ENCODE data around the gene PPP1R1C.

PPP1R1C gene

DNA sequence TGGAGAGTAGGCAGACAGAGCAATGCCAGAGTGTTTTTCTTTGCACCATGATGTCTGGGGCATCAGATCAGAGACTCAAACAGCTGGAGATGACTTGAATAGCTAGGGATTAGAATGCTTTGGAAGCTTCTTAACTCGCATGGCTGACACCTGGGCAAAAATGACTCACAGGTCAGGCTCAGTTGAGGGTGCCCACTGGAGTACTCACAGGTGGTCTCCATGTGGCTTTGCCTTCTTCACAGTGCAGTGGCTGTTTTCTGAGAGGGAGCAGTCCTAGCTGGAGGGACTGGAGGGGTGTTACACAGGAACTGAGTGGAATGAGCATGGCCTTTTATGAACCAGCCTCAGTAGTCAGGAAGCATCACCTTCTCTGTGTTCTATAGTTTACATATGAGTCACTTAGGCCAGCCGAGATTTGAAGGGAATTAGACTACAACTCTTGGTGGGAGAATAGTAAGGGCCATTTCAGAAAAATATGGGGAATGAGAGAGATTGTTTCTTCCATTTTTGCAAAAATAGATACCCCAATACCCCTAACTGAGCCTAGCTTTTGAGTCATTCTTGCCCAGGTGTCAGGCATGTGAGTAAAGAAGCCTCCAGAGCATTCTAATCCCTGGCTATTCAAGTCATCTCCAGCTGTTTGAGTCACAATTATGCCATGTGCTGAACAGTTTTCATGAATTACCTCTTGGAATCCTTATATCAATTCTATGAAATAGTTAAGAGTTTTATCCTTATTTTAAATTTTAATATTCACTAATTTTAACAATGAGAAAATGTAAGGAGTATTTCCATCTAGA is 7.1 kb upstream of the PPP1R1C start:
- no peak for TF ChIP-seq JUND (IDR thresholded peaks at IDR 0.05; ENCODE audit: low read depth)
- DNase-seq (ENCODE audit: low read depth in 1 of 2, low spot score in 1 of 2), result no peak
- in situ Hi-C loops (cut with HindIII; ENCODE audit: low pct_unique_long_range_greater_than_20kb, low sequenced_read_pairs), result no loop called here

DNA sequence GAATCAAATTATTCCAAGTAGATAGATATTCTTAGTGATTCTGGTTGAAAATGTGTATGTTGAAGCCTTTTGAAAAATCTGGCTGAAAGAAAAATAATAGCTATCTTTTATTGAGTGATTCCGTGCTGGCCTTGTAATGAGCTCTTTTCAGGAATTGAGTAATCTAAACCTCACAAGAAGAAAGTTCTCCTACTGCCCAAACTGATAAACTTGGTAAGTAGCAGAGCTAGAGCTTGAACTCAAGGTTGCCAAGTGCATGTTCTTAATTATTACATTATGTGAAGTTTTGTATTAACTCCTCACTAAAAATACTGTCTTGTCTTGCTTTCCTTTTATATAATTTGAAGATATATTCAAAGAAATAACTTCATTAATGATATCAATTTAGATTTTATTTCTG is 1.6 kb upstream of the PPP1R1C start:
- no peak for TF ChIP-seq JUND (IDR thresholded peaks at IDR 0.05; ENCODE audit: low read depth)
- in situ Hi-C loops (cut with HindIII; ENCODE audit: low pct_unique_long_range_greater_than_20kb, low sequenced_read_pairs), result no loop called here
- DNase-seq (ENCODE audit: low read depth in 1 of 2, low spot score in 1 of 2), result no peak

DNA sequence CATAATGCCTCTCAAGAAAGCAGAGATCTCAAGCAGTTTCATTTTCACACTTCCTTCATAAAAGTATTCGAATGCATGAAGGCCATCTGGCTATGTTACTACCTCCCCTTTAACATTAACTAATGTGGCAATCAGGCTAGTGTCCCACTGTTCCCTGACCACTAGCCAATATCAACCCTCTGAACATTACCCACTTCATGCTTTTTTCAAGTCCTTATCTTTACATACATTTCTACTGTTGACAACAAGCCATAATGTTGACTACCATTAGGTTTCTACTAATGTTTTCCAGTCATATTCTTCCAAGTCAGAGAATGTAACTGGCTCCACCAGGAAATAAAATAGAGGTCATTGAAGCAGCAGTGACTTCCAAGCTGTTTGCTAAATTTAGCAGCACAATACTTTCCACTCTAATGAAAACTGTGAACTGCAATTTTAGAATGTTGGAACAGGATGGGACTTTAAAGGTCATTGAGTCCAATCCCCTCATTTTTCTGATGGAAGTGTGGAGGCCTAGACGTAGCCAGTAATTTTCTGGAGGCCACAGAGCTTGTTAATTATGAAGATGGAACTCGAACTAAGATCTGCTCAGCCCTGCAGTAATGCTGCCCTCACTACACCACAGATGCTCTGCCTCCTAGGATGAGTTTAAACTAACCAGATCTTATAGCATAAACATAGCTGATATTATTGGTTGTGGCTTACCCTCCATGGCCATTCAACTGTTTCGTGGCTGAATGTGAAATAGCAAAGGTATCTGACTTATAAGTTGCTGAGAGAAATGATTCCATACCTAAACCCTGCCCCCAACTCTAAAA is 630 bp upstream of the PPP1R1C start:
- in situ Hi-C loops (cut with HindIII; ENCODE audit: low pct_unique_long_range_greater_than_20kb, low sequenced_read_pairs), result no loop called here
- TF ChIP-seq JUND (IDR thresholded peaks at IDR 0.05; ENCODE audit: low read depth), result no peak

DNA sequence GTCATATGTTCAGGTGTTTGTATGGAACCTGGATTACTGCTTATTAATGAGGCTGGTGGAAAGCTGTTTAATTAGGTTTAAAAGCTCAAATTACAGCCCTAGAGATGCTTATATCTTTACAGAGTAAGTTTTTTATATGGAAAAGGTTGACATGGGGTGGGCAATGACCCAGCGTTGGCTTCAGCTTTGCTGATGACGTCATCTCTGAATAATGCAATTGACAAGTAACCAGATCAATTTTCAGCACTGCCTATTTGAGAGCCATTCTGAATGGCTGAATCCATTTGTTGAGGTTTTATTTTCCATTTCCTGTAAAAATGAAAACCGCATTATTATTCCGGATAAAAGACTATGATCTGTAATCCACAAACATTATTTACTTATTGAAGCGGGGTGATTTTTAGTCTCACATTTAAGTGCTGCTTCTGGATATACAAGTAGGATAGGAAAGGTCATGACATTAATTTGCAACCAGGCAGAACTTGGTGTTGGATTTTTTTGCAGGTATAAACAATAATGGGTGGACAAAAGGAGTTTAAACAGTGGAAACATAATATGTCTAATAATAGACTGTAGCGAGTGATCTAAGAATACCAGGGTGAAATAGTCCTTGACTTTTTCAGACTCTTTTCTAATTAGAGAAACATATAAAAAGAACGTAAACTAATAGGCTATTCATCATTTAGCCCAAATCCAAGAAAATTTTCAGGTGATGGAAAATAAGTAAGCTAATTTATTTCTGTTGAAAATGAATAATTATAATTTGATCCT is 2.7 kb downstream of the PPP1R1C start:
- no peak for DNase-seq (ENCODE audit: low read depth in 1 of 2, low spot score in 1 of 2)
- TF ChIP-seq JUND (IDR thresholded peaks at IDR 0.05; ENCODE audit: low read depth), result no peak
- in situ Hi-C loops (cut with HindIII; ENCODE audit: low pct_unique_long_range_greater_than_20kb, low sequenced_read_pairs), result no loop called here

More for the DNA sequence above, 630 bp upstream of the PPP1R1C start:
- no peak for DNase-seq (ENCODE audit: low read depth in 1 of 2, low spot score in 1 of 2)

DNA sequence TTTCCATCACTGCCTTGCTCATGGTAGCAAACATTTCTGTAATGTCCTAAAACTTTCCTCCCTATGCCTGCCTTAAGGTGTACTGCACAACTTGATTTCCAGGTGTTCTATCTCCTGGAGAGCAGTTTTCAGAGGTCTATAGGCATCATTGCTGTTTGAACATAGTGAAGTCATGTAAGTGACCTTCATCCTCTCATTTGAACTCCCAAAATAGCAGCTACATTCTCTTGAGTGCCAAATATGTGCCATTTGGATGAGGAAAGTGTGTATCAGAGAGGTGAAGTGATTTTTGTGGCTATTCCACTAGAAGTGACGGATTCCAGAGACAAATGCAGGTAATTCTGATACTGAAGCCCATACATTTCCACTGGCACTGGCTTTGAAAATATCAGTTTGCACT is 3.4 kb downstream of the PPP1R1C start:
- TF ChIP-seq JUND (IDR thresholded peaks at IDR 0.05; ENCODE audit: low read depth), result no peak
- DNase-seq (ENCODE audit: low read depth in 1 of 2, low spot score in 1 of 2), result no peak
- in situ Hi-C loops (cut with HindIII; ENCODE audit: low pct_unique_long_range_greater_than_20kb, low sequenced_read_pairs), result no loop called here

DNA sequence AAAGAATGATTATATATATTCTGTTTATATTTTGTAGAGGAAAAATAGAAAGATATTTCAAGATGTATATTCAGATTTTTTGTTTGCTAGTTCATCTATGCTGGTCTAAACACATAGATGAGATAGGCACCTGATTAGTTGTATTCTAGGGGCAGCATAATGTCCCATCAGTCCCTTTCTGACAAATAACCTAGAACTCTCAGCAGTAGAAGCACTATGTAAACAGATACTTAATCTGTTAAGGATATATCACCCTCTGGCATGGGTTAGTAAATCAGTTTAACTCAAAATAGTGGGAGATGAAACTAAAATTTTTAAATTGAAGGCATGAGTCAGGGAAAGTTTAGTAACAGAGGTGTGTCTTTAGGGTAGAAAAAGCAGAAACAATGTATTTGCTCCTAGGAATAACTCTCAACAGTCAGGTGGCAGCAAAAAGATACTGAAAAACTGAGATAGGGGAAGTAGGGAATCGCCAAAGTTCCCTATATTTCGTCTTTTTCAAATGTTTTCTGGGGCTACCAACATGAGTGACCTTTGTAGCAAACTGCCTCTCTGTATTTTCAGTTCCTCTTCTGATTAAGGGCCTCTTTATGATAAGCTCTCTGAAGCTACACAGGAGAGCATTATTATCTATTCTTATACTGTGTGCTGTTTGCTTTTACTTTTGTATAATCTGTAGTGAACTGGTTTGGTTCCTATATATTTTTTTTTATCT is 5.7 kb downstream of the PPP1R1C start:
- DNase-seq (ENCODE audit: low read depth in 1 of 2, low spot score in 1 of 2), result no peak
- in situ Hi-C loops (cut with HindIII; ENCODE audit: low pct_unique_long_range_greater_than_20kb, low sequenced_read_pairs), result no loop called here

DNA sequence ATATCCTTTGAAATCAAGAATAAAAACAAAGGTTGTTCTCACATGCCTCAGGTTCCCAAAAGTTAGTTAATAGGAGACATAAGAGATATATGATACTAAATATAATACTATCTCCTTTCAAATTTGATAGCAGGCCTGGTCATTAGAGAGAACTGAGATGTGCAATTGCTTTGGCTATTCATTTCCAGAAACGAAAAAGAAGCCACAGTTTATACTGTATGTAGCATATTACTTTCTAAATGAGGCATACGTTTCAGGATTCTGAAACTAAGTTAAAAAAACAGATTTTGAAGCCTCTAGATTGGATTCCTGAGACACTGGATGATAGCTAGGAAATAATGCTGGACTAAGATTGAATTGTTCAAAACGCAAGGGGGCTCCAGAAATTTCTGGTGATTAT is 7.1 kb downstream of the PPP1R1C start:
- TF ChIP-seq JUND (IDR thresholded peaks at IDR 0.05; ENCODE audit: low read depth), result no peak
- in situ Hi-C loops (cut with HindIII; ENCODE audit: low pct_unique_long_range_greater_than_20kb, low sequenced_read_pairs), result no loop called here
- DNase-seq (ENCODE audit: low read depth in 1 of 2, low spot score in 1 of 2), result no peak

More for the DNA sequence above, 5.7 kb downstream of the PPP1R1C start:
- no peak for TF ChIP-seq JUND (IDR thresholded peaks at IDR 0.05; ENCODE audit: low read depth)

DNA sequence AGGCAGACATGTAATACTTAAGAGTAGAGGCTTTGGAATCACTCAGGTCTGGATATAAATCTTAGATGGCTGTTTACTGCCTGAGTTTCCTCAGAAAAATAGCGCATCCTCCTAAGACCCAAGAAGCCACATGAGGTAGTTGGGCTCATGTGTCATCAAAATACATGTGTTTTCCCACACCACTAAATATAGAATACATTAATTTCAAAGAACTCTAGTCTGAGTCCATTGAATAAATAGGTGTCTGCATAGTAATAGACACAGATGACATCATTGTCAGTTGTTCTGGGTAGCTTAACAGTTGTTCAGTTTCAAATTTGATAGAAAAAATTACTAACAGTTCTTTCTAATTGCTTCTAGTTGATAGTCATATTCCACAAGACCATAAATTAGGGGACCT is 9.6 kb downstream of the PPP1R1C start:
- in situ Hi-C loops (cut with HindIII; ENCODE audit: low pct_unique_long_range_greater_than_20kb, low sequenced_read_pairs), result no loop called here
- no peak for DNase-seq (ENCODE audit: low read depth in 1 of 2, low spot score in 1 of 2)
- TF ChIP-seq JUND (IDR thresholded peaks at IDR 0.05; ENCODE audit: low read depth), result no peak

DNA sequence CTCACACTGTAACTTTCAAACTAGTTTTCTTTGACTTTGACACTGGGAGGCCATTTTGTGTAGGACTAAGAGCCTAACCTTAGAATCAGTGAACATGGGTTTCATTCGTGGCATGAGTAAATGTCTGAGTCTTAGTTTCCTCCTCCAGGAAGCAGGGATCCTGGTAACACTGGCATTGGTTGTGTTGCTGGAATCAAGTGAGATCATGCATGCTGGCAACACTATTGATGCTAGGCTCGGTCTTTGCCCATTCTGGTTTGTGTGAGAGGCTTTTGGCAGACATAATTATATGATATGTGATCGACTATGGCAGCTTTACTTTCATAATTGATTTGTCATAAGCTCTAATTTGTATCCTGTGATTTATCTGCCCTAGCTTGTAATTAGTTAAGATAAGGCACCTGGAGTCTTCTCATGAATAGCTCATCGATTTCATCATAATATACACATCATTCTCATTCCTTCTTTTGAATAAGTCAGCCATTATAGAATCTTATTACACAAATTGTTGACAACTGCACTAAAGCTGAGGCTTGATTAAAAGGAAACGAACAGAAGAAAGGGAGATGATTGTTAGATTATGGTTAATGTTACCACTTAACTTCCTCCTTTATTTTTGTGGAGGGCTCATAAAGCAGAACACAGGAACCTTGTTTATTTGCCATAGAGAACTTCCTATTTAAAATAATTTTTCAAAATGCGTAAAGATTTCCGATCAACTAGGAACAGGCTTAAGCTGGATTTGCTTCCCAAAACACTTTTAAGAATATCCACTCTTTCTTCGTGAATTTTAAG is 12.6 kb downstream of the PPP1R1C start:
- in situ Hi-C loops (cut with HindIII; ENCODE audit: low pct_unique_long_range_greater_than_20kb, low sequenced_read_pairs), result no loop called here
- no peak for DNase-seq (ENCODE audit: low read depth in 1 of 2, low spot score in 1 of 2)
- no peak for TF ChIP-seq JUND (IDR thresholded peaks at IDR 0.05; ENCODE audit: low read depth)

DNA sequence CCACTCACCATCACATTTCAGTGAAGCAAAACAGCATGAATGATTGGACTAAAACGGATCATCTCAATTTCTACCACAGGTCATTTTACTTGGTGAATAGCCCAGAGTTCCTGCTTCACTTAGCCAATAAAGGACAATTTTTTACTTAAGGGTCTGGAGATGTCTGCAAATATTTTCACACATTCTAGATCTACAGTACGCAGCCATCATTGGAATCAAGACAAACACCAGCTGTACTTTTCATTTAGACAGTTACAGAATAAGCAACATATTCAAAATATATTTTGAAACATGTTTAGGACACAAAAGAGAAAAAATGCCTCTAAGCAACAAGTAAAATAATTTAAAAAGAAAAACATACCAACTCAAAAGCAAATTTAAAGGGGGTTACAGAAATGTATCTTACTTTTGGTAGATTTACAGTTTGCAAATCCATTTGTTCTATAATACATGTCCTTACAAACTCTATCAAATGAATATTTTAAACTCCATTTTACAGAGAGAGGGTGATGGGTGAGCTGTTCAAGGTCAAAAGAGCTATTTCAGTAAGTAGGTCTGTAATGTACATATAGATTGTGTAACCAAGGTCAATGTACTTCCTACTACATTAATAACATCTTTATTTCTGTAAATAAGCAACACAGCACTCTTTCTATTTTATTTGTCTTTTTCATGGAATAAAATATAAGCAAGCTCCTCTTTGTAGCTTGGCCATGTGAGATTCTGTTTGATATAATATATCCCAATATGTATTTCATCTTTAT is 13.4 kb downstream of the PPP1R1C start:
- in situ Hi-C loops (cut with HindIII; ENCODE audit: low pct_unique_long_range_greater_than_20kb, low sequenced_read_pairs), result no loop called here
- no peak for DNase-seq (ENCODE audit: low read depth in 1 of 2, low spot score in 1 of 2)
- no peak for TF ChIP-seq JUND (IDR thresholded peaks at IDR 0.05; ENCODE audit: low read depth)

DNA sequence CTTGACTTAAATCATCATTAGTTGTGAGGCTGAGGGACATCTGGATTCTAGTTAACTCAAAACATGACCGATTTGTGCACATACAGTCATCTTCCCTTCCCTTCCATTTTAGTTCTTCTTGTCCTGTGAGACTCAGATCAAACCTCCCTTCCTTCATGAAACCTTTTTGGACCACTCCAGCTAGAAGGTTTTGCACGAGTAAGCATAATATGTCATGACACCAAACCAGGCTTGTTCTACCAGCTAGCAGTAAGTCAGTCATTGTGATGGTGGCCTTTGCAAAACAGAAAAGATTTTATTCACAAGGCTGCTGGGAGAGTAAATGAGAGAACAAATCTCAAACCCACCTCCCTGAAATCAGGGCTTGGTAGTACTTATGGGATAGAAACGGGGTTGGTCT is 14.3 kb downstream of the PPP1R1C start:
- no peak for DNase-seq (ENCODE audit: low read depth in 1 of 2, low spot score in 1 of 2)
- in situ Hi-C loops (cut with HindIII; ENCODE audit: low pct_unique_long_range_greater_than_20kb, low sequenced_read_pairs), result no loop called here
- no peak for TF ChIP-seq JUND (IDR thresholded peaks at IDR 0.05; ENCODE audit: low read depth)
